Natural killer cell (primary cell): ENCODE measurements around the gene DNMBP. TPM values are rescaled to one million over a fixed set of nuclear protein-coding genes. Genes with fewer than 3 reads are reported as not detected.
"Not testable (repeated sequence)": the region's sequence is repeated elsewhere in the genome, so short reads cannot be mapped to it uniquely, and the experiment has no call there.

Source experiments
- ATAC-seq, 3 donors: fragments of 150-1000 bp in 2 of 3; fragments of 200-7000 bp in 1 of 3; cut with Tn5 transposase; 1 replicate in 1 of 3; 2 replicates in 2 of 3; pipeline ENCODE4 v1.10.0; 2021; ENCODE audit warnings: mild to moderate bottlenecking in 2 of 3, moderate library complexity in 2 of 3
- DNase-seq, 2 donors: peaks; one replicate each; pipeline versions ENCODE4 v3.0.0 to v3.0.0-alpha.2; 2013 to 2021; ENCODE audit warnings: mixed read lengths in 1 of 2
- H3K27ac ChIP-seq: one replicate; pipeline ENCODE4 v1.5.1; 2013; ENCODE audit warnings: mild to moderate bottlenecking, low read length
- H3K27me3 ChIP-seq: one replicate; pipeline ENCODE4 v1.6.1; 2013; ENCODE audit warnings: low read length; ENCODE audit not compliant: control insufficient read depth, insufficient read depth
- H3K36me3 ChIP-seq: one replicate; pipeline ENCODE4 v1.6.1; 2013; ENCODE audit warnings: low read length; ENCODE audit not compliant: control insufficient read depth, insufficient read depth
- H3K4me1 ChIP-seq: one replicate; pipeline ENCODE4 v1.6.1; 2013; ENCODE audit warnings: low read length; ENCODE audit not compliant: control insufficient read depth, insufficient read depth
- H3K4me3 ChIP-seq: one replicate; pipeline ENCODE4 v1.5.1; 2013; ENCODE audit warnings: low read length
- H3K9me3 ChIP-seq: one replicate; pipeline ENCODE4 v1.6.1; 2013; ENCODE audit warnings: low read length; ENCODE audit not compliant: control insufficient read depth, insufficient read depth
- H3K27ac Mint-ChIP-seq, 2 donors: one replicate each; pipeline ENCODE4 v1.8.0; 2022; ENCODE audit warnings: mild to moderate bottlenecking in 2 of 2, mixed read lengths in 2 of 2, moderate library complexity in 1 of 2
- H3K27me3 Mint-ChIP-seq, 2 donors: one replicate each; pipeline ENCODE4 v1.8.0; 2022; ENCODE audit warnings: low read depth in 2 of 2, mixed read lengths in 2 of 2
- H3K36me3 Mint-ChIP-seq: one replicate; pipeline ENCODE4 v1.8.0; 2022; ENCODE audit warnings: mixed read lengths
- H3K4me1 Mint-ChIP-seq, 2 donors: one replicate each; pipeline ENCODE4 v1.8.0; 2022; ENCODE audit warnings: mixed read lengths in 2 of 2
- H3K4me3 Mint-ChIP-seq: one replicate; pipeline ENCODE4 v1.8.0; 2022; ENCODE audit warnings: mild to moderate bottlenecking, moderate library complexity, mixed read lengths
- H3K9me3 Mint-ChIP-seq, 2 donors: one replicate each; pipeline ENCODE4 v1.8.0; 2022; ENCODE audit warnings: mixed read lengths in 2 of 2
- WGBS: methylation state at CpG from one replicate; pipeline ENCODE4 v1.1.7; 2013; ENCODE audit warnings: missing lambda C conversion rate; ENCODE audit not compliant: insufficient coverage; 5-methylcytosine and 5-hydroxymethylcytosine counted together
- intact Hi-C: fragments of 100-400 bp; cut with micrococcal nuclease; formaldehyde crosslinking; loops from one replicate; pipeline ENCODE4 v1.14.2; 2022
- total RNA-seq, 4 donors: library from RNA; stranded (reverse); fragments of 120-200 nt in 1 of 4; gene quantifications; one replicate each; pipeline versions ENCODE4 v1.2.3 to v1.2.4, GENCODE V29; 2013 to 2022
- TF ChIP-seq, protein P1 (sequence below): fragments of 200-600 bp; IDR thresholded peaks from one replicate; pipeline ENCODE4 v1.8.0; 2022; ENCODE audit warnings: antibody characterized with exemption

Gene DNMBP
- total RNA-seq, 3 donors from 2014 or later (not counting 1 experiment from before 2014, with no cell fraction given), result 13.8 to 15.4 (median 14.4) TPM

- H3K27me3 ChIP-seq, result no peaks in the 10 kb centered on the region
- no peak for DNase-seq
- Mint-ChIP-seq H3K27ac (no peak overlapping the region), H3K4me1 (no peaks in the 10 kb centered on the region), H3K9me3 (no peaks in the 10 kb centered on the region), H3K27me3 (no peaks in the 10 kb centered on the region), H3K4me3 (no peak overlapping the region), H3K36me3 (peaks cover 42% of the 10 kb centered on the region)
- H3K4me1 ChIP-seq, result no peaks in the 10 kb centered on the region
- H3K4me3 ChIP-seq, result no peak overlapping the region
- H3K9me3 ChIP-seq, result no peaks in the 10 kb centered on the region
- peaks cover 34% of the 10 kb centered on the region for H3K36me3 ChIP-seq
- 97% methylated on average over 9 of the region's 9 CpGs for WGBS
- TF ChIP-seq, protein P1, sequence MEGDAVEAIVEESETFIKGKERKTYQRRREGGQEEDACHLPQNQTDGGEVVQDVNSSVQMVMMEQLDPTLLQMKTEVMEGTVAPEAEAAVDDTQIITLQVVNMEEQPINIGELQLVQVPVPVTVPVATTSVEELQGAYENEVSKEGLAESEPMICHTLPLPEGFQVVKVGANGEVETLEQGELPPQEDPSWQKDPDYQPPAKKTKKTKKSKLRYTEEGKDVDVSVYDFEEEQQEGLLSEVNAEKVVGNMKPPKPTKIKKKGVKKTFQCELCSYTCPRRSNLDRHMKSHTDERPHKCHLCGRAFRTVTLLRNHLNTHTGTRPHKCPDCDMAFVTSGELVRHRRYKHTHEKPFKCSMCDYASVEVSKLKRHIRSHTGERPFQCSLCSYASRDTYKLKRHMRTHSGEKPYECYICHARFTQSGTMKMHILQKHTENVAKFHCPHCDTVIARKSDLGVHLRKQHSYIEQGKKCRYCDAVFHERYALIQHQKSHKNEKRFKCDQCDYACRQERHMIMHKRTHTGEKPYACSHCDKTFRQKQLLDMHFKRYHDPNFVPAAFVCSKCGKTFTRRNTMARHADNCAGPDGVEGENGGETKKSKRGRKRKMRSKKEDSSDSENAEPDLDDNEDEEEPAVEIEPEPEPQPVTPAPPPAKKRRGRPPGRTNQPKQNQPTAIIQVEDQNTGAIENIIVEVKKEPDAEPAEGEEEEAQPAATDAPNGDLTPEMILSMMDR, result no peak
- no peak overlapping the region for H3K27ac ChIP-seq
- no peak for ATAC-seq
- intact Hi-C loops, result no loop called here
These were observed 113.9 kb downstream of the DNMBP start for GRCh38 chr10:99895867-99896266.

DNA sequence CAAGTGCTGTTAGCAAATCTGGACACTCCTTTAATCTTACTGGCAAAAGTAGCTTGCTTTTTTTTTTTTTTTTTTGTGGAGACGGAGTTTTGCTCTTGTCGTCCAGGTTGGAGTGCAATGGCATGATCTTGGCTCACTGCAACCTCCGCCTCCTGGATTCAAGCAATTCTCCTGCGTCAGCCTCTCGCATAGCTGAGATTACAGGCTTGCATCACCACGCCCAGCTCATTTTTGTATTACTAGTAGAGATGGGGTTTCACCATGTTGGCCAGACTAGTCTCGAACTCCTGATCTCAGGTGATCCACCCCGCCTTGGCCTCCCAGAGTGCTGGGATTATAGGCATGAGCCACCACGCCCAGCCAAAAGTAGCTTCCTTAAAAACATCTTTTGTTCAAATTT lies 114.7 kb downstream of the DNMBP start:
- intact Hi-C loops, H3K27me3 ChIP-seq, DNase-seq, H3K9me3 Mint-ChIP-seq, H3K9me3 ChIP-seq, H3K27me3 Mint-ChIP-seq, H3K27ac Mint-ChIP-seq, ATAC-seq, H3K27ac ChIP-seq, H3K4me3 Mint-ChIP-seq, H3K4me3 ChIP-seq, H3K4me1 Mint-ChIP-seq, H3K4me1 ChIP-seq: not testable (repeated sequence)
- 97% methylated on average over 8 of the region's 9 CpGs for WGBS
- H3K36me3 ChIP-seq, result peaks cover 34% of the 10 kb centered on the region
- peaks cover 41% of the 10 kb centered on the region for H3K36me3 Mint-ChIP-seq

DNA sequence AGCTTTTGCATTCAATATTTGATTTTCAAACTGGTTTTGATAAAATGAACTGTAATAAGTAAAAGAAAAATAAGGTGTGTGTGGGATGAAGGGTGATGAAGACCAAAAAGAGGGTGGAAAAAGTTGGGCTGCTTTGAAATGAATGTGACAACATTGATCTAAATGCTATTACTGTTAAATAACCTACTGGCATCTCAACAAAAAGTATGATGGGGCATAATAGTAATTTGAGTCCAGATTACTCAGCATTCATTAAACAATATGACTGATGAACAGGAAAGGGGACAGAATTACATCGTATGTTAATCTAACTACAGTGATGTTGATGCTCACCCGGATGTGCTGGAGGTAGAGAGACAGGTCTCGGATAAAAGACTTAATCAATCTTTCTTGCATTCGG lies 115.1 kb downstream of the DNMBP start:
- Histone ChIP-seq H3K27me3 (no peaks in the 10 kb centered on the region), H3K27ac (no peak overlapping the region), H3K36me3 (peaks cover 34% of the 10 kb centered on the region), H3K4me1 (no peaks in the 10 kb centered on the region), H3K9me3 (no peaks in the 10 kb centered on the region), H3K4me3 (no peak overlapping the region)
- no peak for DNase-seq
- intact Hi-C loops, result no loop called here
- Mint-ChIP-seq H3K4me3 (no peak overlapping the region), H3K36me3 (peaks cover 37% of the 10 kb centered on the region), H3K9me3 (no peaks in the 10 kb centered on the region), H3K27ac (no peak overlapping the region), H3K27me3 (no peaks in the 10 kb centered on the region), H3K4me1 (no peaks in the 10 kb centered on the region)
- TF ChIP-seq, protein P1, result no peak
- no peak for ATAC-seq
- 95% methylated on average over 4 of the region's 4 CpGs for WGBS

- no peak overlapping the region for H3K27ac ChIP-seq
- TF ChIP-seq, protein P1, result no peak
- no peaks in the 10 kb centered on the region for H3K9me3 ChIP-seq
- no peak overlapping the region for H3K4me3 ChIP-seq
- H3K4me1 ChIP-seq, result no peaks in the 10 kb centered on the region
- Mint-ChIP-seq H3K4me1 (no peaks in the 10 kb centered on the region), H3K9me3 (no peaks in the 10 kb centered on the region), H3K27me3 (no peaks in the 10 kb centered on the region), H3K36me3 (no peaks in the 10 kb centered on the region), H3K27ac (no peak overlapping the region), H3K4me3 (no peak overlapping the region)
- ATAC-seq (no peak), DNase-seq (no peak)
- intact Hi-C loops, result no loop called here
- H3K36me3 ChIP-seq, result peaks cover 24% of the 10 kb centered on the region
- WGBS, result 87% methylated on average over 4 of the region's 4 CpGs
- H3K27me3 ChIP-seq, result no peaks in the 10 kb centered on the region
These were observed 121.1 kb downstream of the DNMBP start for GRCh38 chr10:99888622-99889021.
